Measurements from ENCODE around the gene SLC35F4. TPM values are rescaled to one million over a fixed set of nuclear protein-coding genes. Genes with fewer than 3 reads are reported as not detected.

SLC35F4 gene
- total and polyA plus RNA-seq, 12 donors, result 0.22 TPM; not detected in 11

GRCh38 chr14:57609192-57610075 lies 256.5 kb downstream of the SLC35F4 start:
- intact Hi-C loops (cut with DNase I), result no loop called here
- 51 to 63% (median 57%) methylated on average over 6 of the region's 6 CpGs for WGBS, 4 donors
- Histone ChIP-seq H3K4me3 (no peak overlapping the region), H3K27ac (no peak overlapping the region), H3K36me3 (replicated peaks in 1 of 2) (no peaks in the 10 kb centered on the region), H3K4me1 (replicated peaks in 1 of 2) (no peaks in the 10 kb centered on the region), H3K27me3 (peaks cover 3% of the 10 kb centered on the region), H3K9me3 (replicated peaks in 1 of 3) (no peaks in the 10 kb centered on the region)
- no peak for DNase-seq
- TF ChIP-seq CTCF (IDR thresholded peaks at IDR 0.05) (no peak), POLR2A (IDR thresholded peaks at IDR 0.05) (no peak)

- no peaks in the 10 kb centered on the region for H3K4me1 ChIP-seq (replicated peaks in 1 of 2)
- H3K27ac ChIP-seq, result no peak overlapping the region
- no peaks in the 10 kb centered on the region for H3K36me3 ChIP-seq (replicated peaks in 1 of 2)
- intact Hi-C loops (cut with DNase I), result no loop called here
- H3K9me3 ChIP-seq (replicated peaks in 1 of 3), result no peaks in the 10 kb centered on the region
- no peak overlapping the region for H3K4me3 ChIP-seq
- 49 to 64% (median 58%) methylated on average over 2 of the region's 2 CpGs for WGBS, 4 donors
- TF ChIP-seq POLR2A (IDR thresholded peaks at IDR 0.05), result no peak
- TF ChIP-seq CTCF (IDR thresholded peaks at IDR 0.05), result no peak
- peaks cover 3% of the 10 kb centered on the region for H3K27me3 ChIP-seq
- no peak for DNase-seq
Observed at GRCh38 chr14:57607086-57607485, 258.8 kb downstream of the SLC35F4 start.

- Histone ChIP-seq H3K4me1 (replicated peaks in 1 of 2) (no peaks in the 10 kb centered on the region), H3K36me3 (replicated peaks in 1 of 2) (no peaks in the 10 kb centered on the region), H3K27me3 (no peaks in the 10 kb centered on the region), H3K9me3 (replicated peaks in 1 of 3) (no peaks in the 10 kb centered on the region), H3K27ac (no peak overlapping the region), H3K4me3 (no peak overlapping the region)
- TF ChIP-seq CTCF (IDR thresholded peaks at IDR 0.05), result no peak
- no peak for TF ChIP-seq POLR2A (IDR thresholded peaks at IDR 0.05)
- no peak for DNase-seq
- 59 to 76% (median 68%) methylated on average over 3 of the region's 3 CpGs for WGBS, 4 donors
- intact Hi-C loops (cut with DNase I), result no loop called here
Observed at GRCh38 chr14:57583396-57583795, 282.5 kb downstream of the SLC35F4 start.

- no peak for TF ChIP-seq CTCF (IDR thresholded peaks at IDR 0.05)
- no peak for TF ChIP-seq POLR2A (IDR thresholded peaks at IDR 0.05)
- intact Hi-C loops (cut with DNase I), result no loop called here
- no peak for DNase-seq
- H3K27ac ChIP-seq, result no peak overlapping the region
- H3K4me3 ChIP-seq, result no peak overlapping the region
- 52 to 76% (median 69%) methylated on average over 2 of the region's 2 CpGs for WGBS, 4 donors
- no peaks in the 10 kb centered on the region for H3K9me3 ChIP-seq (replicated peaks in 1 of 3)
- no peaks in the 10 kb centered on the region for H3K4me1 ChIP-seq (replicated peaks in 1 of 2)
- no peaks in the 10 kb centered on the region for H3K36me3 ChIP-seq (replicated peaks in 1 of 2)
- no peaks in the 10 kb centered on the region for H3K27me3 ChIP-seq
Observed at GRCh38 chr14:57582746-57583145, 283.1 kb downstream of the SLC35F4 start.

Measured in adrenal gland (tissue), 12 donors.